LoVo (cell line): ENCODE data around the gene FAM217A.

Experiments used
- DNase-seq: peaks from one replicate; pipeline ENCODE4 v3.0.0-alpha.2; 2016; ENCODE audit warnings: low spot score

Gene FAM217A

DNA sequence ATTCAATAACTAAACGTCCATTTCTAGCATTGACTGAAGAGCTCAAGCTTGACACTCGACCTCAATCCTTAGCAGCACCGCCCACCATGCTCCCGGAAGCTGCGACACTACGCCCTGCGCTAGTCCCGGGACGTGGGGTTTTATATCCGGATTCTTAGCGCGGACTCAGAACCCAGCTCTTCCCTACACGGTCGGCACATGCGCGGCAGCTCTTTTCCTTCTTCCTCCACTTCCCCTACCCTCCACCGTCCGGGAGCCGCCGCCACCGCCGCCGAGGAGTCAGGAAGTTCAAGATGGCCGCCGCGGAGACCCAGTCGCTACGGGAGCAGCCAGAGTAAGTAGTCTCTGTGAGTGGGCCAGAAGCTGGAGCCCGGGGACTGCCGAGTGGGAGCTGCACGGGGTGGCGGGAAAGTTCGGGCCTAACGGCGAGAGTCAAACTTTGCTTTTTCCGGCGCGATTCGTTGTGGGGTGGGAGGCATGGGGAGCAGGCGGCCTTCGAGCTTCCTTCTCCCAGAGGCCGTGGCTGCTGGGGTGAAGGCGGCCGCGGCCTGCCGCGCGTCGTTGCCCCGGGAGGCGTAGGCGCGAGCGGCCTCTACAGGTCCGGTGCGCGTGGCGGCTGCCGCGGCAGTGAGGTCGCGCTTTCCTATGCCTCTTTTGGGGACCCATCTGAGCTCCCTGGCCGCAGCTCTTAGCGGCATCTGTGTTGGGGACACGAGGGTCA lies 57.6 kb downstream of the FAM217A start:
- peak; percentile 96 for DNase-seq

DNA sequence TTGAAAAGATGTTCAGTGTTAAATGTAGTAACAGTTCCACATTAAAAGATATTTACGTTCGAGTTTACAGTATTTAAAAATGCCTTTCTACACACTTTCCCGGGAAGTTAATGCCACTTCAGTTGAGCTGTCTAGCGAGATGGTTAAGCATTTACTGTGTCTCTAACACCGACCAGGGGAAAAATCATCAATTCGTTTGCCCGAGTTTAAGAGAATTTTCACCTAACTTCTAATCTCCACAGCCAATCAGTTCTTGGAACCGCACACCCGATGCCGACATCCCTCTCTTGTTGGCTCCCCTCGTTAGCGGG lies 58.2 kb downstream of the FAM217A start:
- no peak for DNase-seq

DNA sequence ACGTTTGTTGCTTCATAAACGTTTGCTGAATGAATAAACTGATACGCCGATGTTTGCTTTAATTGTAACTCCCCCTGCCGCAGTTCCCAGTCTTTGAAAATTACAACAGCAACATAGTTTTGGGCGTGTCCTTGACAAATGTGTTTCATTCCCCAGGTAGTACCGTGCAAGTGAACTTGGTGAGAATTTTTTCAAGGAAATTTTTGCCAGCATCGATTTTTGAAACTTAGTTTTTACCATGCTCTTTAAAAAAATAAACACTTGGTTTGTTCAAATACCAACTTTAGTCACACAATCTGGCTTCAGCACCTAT lies 60.1 kb downstream of the FAM217A start:
- DNase-seq: no peak
